Fibroblast of villous mesenchyme (primary cell): Measurements from ENCODE around the gene SREBF2. TPM values are rescaled to one million over a fixed set of nuclear protein-coding genes. Genes with fewer than 3 reads are reported as not detected.
"Not testable (repeated sequence)": the region's sequence is repeated elsewhere in the genome, so short reads cannot be mapped to it uniquely, and the experiment has no call there.

Experiments
- DNase-seq: peaks from one replicate; pipeline ENCODE4 v3.0.0-alpha.2; 2010; ENCODE audit warnings: low read depth
- H3K4me3 ChIP-seq: 2 replicates; pipeline ENCODE4 v1.5.1; 2011; ENCODE audit warnings: low read depth, mild to moderate bottlenecking, low read length
- CTCF ChIP-seq: IDR thresholded peaks from 2 replicates; pipeline ENCODE4 v1.5.1; 2012; ENCODE audit warnings: low read depth, mild to moderate bottlenecking, low read length; ENCODE audit not compliant: insufficient read depth
- total RNA-seq: library from RNA; depleted of rRNA; stranded (reverse); fragments of >200 nt; gene quantifications from 2 replicates; pipeline ENCODE4 v1.2.3, GENCODE V29; 2012

The SREBF2 gene
- total RNA-seq, 1 donor: 83.3 TPM

- DNase-seq: no peak
- no peak for TF ChIP-seq CTCF
- H3K4me3 ChIP-seq: no peak overlapping the region
Observed at GRCh38 chr22:41863472-41863871, 30.6 kb downstream of the SREBF2 start.

- DNase-seq: no peak
- no peak for TF ChIP-seq CTCF
- no peak overlapping the region for H3K4me3 ChIP-seq
Observed at GRCh38 chr22:41868556-41868955, 35.7 kb downstream of the SREBF2 start.

GRCh38 chr22:41870081-41870480 is 37.2 kb downstream of the SREBF2 start:
- not testable (repeated sequence) for H3K4me3 ChIP-seq, DNase-seq

GRCh38 chr22:41870786-41871185 is 37.9 kb downstream of the SREBF2 start:
- DNase-seq: no peak
- no peak overlapping the region for H3K4me3 ChIP-seq
- TF ChIP-seq CTCF: no peak

- H3K4me3 ChIP-seq: no peak overlapping the region
- no peak for TF ChIP-seq CTCF
- no peak for DNase-seq
Observed at GRCh38 chr22:41873391-41873790, 40.5 kb downstream of the SREBF2 start.

GRCh38 chr22:41874090-41874489 is 41.2 kb downstream of the SREBF2 start:
- no peak for TF ChIP-seq CTCF
- no peak for DNase-seq
- no peak overlapping the region for H3K4me3 ChIP-seq

GRCh38 chr22:41875531-41876270 is 42.8 kb downstream of the SREBF2 start:
- no peak for TF ChIP-seq CTCF
- no peak for DNase-seq
- H3K4me3 ChIP-seq: no peak overlapping the region
